Nephron progenitor cell (in vitro differentiated cells): Measurements from ENCODE around the gene TTLL3.
A peak's percentile ranks its signal among the peaks of the same experiment; 100 is the strongest.

ENCODE experiments used
- DNase-seq: peaks from one replicate; pipeline ENCODE4 v3.0.0; 2021
- H3K27ac Mint-ChIP-seq: 2 replicates; pipeline ENCODE4 v1.8.0; 2021; ENCODE audit warnings: mild to moderate bottlenecking, moderate library complexity, mixed read lengths
- H3K27me3 Mint-ChIP-seq: 2 replicates; pipeline ENCODE4 v1.8.0; 2021; ENCODE audit warnings: mild to moderate bottlenecking, low read depth, mixed read lengths; ENCODE audit not compliant: poor library complexity
- H3K36me3 Mint-ChIP-seq: 2 replicates; pipeline ENCODE4 v1.8.0; 2021; ENCODE audit warnings: low read depth, mixed read lengths
- H3K4me1 Mint-ChIP-seq: 2 replicates; pipeline ENCODE4 v1.8.0; 2021; ENCODE audit warnings: mixed read lengths
- H3K4me3 Mint-ChIP-seq: 2 replicates; pipeline ENCODE4 v1.8.0; 2021; ENCODE audit warnings: mild to moderate bottlenecking, moderate library complexity, mixed read lengths
- H3K9me3 Mint-ChIP-seq: 2 replicates; pipeline ENCODE4 v1.8.0; 2021; ENCODE audit warnings: mild to moderate bottlenecking, moderate library complexity, mixed read lengths
- TF ChIP-seq, protein P1 (sequence below): fragments of 200-600 bp; sonication (generic); IDR thresholded peaks from 2 replicates; pipeline ENCODE4 v1.5.0; 2021; ENCODE audit warnings: antibody characterized with exemption

The TTLL3 gene

DNA sequence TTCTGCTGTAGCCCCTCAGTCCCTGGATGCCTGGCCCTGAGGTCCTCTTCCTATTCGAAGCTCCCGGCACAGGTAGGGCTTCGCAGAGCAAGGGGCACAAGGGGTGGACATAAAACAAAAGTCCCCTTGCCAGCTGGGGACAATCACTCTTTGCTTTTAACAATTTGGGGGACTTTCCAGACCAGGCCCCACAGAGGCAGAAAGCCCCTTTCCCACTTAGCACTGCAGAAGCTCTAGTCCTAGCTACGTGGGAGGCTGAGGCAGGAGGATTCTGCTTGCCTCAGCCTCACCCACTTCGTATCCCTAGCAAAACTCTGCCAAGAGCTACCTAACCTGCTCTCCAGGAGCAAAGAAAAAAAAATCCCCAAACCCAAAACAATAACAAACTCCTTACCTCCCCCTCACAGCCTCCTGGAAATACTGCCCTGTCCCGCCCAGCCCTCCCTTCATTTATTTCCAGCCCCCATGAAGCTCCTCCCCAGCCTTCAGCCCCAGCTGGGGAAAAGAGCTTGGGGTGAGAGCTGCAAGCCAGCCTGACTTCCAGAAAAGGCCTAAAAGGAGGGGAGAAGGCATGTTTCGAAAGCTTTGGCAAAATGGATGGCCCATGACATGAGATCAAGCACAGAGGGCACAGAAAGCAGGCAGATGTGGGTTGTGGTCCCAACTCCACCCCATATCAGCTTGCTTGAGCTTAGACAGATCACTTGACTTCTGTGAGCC, 69.9 kb downstream of the TTLL3 start, which contains the start of gene CIDEC:
TSS of gene CIDEC (minus strand) at position 424 of the 720 bp plus-strand sequence. CDS start 1,767 bp downstream, outside the sequence.
- Mint-ChIP-seq H3K27ac (no peak within 1 kb of the TSS), H3K4me1 (peaks cover 8% of the 10 kb centered on the region), H3K36me3 (no peaks in the 10 kb centered on the region), H3K9me3 (no peaks in the 10 kb centered on the region), H3K27me3 (peaks cover 19% of the 10 kb centered on the region), H3K4me3 (no peak within 1 kb of the TSS)
- no peak for DNase-seq
- TF ChIP-seq, protein P1, sequence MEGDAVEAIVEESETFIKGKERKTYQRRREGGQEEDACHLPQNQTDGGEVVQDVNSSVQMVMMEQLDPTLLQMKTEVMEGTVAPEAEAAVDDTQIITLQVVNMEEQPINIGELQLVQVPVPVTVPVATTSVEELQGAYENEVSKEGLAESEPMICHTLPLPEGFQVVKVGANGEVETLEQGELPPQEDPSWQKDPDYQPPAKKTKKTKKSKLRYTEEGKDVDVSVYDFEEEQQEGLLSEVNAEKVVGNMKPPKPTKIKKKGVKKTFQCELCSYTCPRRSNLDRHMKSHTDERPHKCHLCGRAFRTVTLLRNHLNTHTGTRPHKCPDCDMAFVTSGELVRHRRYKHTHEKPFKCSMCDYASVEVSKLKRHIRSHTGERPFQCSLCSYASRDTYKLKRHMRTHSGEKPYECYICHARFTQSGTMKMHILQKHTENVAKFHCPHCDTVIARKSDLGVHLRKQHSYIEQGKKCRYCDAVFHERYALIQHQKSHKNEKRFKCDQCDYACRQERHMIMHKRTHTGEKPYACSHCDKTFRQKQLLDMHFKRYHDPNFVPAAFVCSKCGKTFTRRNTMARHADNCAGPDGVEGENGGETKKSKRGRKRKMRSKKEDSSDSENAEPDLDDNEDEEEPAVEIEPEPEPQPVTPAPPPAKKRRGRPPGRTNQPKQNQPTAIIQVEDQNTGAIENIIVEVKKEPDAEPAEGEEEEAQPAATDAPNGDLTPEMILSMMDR: no peak

DNA sequence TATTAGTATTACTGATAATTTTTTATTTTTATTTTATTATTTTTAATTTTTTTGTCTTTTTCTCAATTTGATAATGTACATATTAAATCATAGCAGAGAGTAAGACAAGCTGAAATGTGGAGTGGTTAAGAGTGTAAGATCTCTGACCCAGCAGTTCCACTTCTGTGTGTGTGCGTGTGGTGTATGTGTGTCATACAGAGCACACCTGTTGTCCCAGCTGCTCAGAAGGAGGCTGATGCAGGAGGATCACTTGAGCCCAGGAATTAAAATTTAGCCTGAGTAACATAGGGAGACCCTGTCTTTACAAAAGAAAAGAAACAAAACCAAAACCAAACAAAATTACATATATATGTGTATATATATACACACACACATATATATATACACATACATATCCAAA, 71.4 kb downstream of the TTLL3 start:
- Mint-ChIP-seq H3K27ac (no peak overlapping the region), H3K27me3 (peaks cover 10% of the 10 kb centered on the region), H3K36me3 (no peaks in the 10 kb centered on the region), H3K4me3 (no peak overlapping the region), H3K4me1 (peaks cover 8% of the 10 kb centered on the region), H3K9me3 (no peaks in the 10 kb centered on the region)
- TF ChIP-seq, protein P1: no peak
- DNase-seq: no peak

DNA sequence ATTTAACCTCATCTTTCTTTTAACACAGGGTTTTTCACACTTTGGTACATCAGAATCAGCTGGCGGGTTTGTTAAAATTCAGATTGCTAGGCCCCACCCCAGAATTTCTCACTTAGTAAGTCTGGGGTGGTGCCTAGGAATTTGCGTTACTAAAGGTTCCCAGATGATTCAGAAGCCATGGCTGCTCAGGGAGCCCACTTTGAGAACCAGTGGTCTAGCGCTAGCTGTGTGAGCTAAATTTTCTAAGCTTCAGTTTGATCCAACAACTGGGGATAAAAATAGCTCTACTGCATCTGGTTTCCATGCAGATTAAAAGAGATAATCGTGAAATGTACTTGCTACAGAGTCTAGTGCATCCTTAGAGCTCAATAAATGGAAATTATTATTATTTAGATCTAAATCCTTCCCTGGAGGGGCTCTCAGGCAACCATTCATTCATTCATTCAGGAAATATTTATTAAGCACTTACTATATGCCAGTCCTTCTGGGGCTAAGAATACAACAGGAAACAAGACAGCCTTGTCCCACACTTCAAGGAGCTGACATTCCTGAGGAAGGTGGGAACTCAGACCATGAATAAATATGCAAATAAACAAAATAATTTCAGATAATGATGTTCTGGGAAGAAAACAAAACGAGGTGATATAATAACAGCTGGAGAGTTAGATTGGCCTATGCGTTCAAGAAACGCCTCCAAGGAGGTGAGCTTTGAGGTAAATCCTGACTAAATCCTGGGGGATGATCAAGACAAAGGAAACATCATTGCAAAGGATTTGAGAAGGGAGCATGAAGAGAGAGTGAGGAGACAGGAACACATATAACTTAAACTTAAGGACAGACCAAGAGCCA, 73.9 kb downstream of the TTLL3 start:
- Mint-ChIP-seq H3K27ac (no peak overlapping the region), H3K4me1 (peaks cover 8% of the 10 kb centered on the region), H3K36me3 (no peaks in the 10 kb centered on the region), H3K9me3 (no peaks in the 10 kb centered on the region), H3K4me3 (no peak overlapping the region), H3K27me3 (peaks cover 3% of the 10 kb centered on the region)
- TF ChIP-seq, protein P1: no peak
- DNase-seq: no peak

DNA sequence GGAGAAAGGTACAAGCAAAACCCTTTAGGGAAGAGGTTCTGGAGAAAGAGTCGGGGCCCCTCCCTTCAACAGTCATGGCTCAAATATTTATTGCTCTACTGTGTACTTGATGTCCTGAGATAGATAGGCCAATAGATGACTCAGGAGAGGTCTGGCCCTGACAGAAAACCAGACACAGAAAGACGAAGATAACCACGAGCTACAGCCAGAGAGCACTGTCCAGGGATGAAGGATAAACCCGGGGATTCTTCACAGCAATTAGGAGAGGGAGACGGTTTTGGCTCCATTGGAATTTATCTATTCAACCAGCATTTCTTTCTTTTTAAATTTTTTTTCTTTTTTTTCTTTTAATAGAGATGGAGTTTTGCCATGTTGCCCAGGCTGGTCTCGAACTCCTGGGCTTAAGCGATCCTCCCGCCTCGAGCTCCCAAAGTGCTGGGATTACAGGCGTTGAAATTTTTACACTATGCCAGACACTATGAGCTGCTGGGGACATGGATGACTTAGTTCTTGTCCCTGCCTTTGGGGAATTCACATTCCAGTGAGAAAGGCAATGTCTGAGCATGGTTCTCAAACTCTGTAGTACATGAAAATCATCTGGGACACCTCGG, 74.6 kb downstream of the TTLL3 start:
- no peaks in the 10 kb centered on the region for H3K9me3 Mint-ChIP-seq
- no peak overlapping the region for H3K4me3 Mint-ChIP-seq
- H3K4me1 Mint-ChIP-seq: peaks cover 8% of the 10 kb centered on the region
- no peak for DNase-seq
- TF ChIP-seq, protein P1: no peak
- H3K36me3 Mint-ChIP-seq: no peaks in the 10 kb centered on the region
- H3K27me3 Mint-ChIP-seq: peaks cover 5% of the 10 kb centered on the region
- peak overlapping the region; percentile 30 for H3K27ac Mint-ChIP-seq
